Measurements from ENCODE around the gene RNF150.
"Not testable (repeated sequence)": the region's sequence is repeated elsewhere in the genome, so short reads cannot be mapped to it uniquely, and the experiment has no call there.

Gene RNF150

DNA sequence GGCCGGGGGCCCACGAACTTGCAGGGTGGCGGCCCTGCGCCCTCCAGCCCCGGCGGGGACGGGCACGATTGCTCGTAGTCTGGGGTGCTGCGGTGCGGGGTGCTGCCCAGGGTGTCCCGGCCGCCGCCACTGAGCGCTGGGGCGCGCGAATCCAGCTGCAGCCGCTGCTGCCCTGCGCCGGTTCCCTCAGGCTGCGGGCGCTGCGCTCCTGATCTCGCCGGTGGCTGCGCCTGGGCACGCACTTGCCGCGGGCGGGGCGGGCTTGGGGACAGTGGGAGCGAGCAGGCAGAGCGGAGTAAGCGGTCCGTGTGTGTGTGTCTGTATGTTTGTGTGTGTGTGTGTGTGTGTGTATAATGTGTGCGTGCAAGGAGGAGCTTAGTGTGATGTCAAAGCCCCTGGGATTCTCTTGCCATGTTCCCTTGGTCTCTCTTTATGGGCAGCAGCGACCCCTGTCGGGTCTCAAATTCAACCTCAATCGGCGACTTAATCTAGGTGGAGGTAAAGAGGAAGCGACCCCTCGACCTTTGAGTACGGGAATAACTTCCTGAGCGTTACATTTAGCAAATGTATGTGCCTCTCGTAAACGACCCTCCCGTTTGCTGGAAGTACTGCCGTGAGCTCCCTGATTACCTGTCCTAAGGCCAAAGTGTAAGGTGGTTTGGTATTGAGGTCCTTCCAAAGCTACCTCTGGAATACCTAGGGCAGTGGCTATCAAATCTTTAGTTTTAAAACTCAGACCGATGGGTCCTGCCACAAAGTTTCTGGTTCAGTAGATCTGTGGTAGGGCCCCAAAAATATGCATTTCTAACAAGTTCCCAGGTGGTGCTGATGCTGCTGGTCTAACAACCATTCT lies at the start of gene RNF150:
Gene RNF150 (minus strand): TSS at position 324 of the 853 bp plus-strand sequence.
- no peak for FAIRE-seq

DNA sequence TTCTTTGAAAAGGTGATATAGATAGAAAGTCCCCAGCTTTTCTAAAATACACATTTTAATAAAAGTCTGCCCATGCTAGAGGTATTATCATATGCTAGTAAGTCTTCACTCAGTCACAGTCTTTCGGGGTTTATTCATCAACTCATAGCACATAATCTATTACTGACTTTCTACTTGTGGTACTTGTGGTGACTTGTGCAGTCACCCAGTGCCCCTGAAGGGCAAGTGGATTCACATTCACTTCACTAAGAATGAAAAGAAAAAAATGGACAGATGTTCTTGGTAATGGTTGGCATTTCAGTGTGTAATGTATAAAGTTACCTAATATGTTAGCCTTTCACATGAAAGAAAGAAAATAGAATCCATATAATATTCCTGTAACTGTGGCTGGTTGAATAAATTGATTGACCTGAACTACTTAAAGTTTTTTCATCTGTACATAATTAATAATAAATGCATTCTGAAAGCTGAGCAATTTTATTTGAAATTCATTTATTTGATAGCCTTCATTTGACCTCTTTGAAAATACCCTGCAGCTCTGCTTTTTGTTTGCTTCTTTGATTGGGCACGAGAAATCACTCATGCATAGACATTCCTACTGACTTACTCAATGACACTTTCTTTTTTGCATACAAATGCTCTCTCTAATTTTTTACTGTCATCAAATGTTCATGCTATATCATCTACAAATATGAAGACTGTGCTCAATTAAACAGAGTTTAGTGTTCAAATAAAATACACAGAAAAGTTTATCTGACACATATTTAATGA lies 47.9 kb upstream of the RNF150 start:
- FAIRE-seq: no peak

DNA sequence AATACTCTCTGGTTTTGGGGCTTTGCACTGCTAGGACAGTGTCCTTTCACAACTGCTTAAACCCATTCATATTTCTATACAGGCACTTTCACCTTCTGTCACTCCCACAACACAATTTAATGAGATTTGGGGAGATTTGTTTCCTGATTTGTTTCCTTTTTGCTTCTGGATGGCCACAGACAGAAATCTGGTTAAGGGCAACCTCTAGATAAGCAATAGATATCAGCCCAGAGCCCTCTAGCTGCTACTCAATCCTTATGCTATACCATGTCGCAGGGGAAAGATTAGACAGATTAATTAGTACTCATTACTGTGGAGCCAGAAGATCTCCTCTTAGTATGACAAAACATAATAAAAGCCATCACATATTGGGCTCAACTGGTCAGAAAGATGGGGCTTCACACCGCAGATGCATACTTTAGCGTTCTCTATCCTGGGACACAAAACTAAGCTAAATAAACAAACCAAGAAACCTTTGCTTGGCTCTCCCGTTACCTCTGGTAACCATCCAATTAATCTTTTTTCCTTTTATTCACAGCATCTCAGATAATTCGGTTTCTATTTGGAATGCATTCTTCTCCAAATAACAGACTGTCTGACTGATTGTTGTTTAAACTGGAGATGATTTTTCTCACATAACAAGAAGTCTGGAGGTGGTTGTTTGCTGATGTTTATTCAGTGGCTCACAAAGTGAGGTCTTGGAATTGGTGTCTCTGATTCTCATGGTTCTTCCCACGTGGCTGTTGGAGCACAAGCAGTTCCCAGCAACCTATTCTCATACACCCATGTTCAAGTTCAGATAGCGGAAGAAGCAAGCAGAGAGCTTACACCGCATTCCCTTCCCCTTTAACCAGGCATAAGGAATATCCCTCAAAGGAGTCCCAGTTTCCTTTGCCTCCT lies 46.5 kb upstream of the RNF150 start:
- no peak for FAIRE-seq

DNA sequence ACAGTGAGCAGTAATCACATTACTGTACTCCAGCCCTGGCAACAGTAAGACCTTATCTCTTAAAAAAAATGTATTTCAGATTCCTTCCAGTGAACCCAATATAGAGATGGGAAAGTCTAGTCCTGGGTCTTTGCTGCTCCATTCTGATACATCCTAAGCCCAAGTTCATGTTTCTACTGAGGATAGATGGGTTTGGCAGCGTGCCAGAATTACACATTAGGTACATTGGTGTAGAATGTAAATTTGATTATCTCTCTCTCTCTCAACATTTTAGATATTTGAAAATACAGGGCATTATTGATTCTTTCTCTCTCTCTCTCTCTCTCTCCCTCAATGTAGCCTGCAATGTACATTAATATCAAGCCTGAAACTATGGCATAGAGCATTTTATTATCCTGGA lies 43.9 kb upstream of the RNF150 start:
- FAIRE-seq: no peak

DNA sequence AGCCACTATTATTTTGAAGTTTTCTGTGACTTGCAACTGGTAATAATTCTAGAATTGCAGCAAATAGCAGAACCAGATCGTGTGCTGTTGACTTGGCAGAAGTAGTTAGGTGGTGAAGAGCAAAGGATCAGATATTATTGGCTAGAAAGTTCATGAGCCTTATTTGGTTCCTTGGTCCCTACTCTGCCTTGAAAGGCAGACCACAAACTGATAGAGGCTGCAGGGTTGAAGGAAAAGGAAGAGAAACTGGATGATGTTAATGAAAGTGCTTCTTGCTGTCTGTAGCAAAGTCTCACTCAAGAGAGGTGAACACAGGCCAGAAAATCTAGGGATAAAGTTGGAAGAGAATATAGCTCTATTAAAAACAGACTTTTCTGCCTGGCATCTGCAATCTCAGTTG lies 41.2 kb upstream of the RNF150 start:
- no peak for FAIRE-seq

DNA sequence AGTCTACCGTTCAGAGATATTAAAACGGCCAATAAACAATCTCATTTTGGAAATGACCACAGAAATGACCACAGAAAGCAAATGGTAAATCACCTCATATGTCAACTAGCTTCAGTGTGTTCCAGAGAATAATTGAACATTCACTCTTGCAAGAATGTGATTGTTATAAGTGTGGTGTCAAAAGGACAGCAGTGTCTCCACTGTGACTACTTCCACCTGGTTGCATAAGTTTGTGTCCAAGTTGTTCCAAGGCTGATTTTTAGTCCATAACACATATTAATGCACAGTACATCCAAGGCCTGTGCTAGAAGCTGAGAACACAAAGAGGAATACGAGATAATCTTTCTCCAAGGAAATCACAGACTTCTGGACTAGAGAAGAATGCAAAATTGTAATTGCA lies 37.4 kb upstream of the RNF150 start:
- FAIRE-seq: no peak

DNA sequence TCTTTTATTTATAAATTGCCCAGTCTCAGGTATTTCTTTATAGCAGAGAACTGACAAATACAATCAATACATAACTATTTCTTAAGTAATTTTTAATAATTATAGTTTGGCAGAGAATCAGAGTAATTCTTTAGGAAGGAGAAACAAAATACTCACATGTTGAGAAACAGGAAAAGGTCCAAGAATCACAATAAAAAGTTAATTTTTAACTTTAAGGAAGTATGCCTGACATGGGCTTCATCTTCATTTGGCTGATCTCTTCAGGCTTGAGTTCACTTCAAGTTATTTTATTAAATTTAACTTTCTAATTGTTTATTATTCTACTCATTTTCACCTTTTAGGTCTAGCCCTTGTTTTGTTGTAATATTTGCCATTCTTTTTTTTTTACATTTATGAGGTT lies 36.1 kb upstream of the RNF150 start:
- FAIRE-seq: peak; percentile 5

DNA sequence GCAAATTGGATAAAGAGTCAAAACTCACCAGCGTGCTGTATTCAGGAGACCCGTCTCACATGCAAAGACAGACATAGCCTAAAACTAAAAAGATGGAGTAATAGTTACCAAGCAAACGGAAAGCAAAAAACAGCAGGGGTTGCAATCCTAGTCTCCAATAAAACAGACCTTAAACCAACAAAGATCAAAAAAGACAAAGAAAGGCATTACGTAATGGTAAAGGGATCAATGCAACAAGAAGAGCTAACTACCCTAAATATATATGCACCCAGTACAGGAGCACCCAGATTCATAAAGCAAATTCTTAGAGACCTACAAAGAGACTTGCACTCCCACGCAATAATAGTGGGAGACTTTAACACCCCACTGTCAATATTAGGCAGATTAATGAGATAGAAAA lies 31.7 kb upstream of the RNF150 start:
- FAIRE-seq: not testable (repeated sequence)

DNA sequence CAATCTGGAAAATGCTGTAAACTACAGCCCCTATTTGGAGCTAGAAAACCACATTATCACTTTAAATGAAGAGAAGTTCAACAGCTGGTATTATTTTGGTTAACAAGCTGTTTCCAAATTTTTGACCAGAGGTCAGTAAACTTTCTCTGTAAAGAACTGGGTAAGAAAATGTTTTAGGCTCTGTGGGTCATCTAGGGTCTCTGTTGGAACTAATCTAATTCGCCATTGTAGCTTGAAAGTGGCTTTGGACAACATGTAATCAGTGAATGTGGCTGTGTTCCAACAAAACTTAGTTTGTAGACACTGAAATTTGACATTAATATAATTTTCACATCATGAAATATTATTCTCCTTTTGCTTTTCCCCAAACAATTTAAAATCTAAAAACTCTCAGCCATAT lies 25.8 kb upstream of the RNF150 start:
- FAIRE-seq: no peak

DNA sequence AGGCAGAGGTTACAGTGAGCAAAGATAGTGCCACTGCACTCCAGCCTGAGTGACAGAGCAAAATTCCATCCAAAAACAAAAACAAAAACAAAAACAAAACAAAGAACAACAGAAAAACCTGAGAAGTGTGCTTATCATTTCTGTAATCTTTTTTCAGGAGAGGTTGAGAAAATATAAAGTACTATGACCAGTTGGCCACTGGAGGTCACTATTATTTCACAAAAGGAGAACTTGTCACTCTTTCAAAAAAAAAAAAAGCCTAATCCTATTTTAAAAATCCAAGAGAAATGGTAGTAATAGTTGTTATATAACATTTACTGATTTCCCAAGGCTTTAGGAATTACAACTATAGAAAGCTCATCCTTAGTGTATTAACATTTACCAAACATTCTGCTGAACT lies 24.9 kb upstream of the RNF150 start:
- no peak for FAIRE-seq

DNA sequence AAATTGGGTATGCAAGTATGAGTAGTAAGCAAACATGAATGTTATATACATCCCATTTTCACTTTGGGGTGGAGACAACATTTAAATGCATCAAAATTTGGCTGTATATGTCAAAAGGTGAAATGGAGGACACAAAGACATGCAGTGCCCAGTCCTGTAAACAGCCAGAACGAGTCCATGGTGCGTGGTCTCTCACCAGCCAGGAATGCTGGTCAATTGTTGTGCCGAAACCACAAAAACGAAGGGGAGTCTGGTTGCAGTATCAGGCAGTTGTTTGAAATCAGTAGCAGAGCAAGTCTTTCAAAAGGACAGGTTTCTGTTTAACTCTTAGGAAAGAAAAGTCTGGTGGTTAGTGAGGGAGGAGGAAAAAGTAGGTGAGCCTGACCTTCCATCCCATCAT lies 22.3 kb upstream of the RNF150 start:
- no peak for FAIRE-seq

DNA sequence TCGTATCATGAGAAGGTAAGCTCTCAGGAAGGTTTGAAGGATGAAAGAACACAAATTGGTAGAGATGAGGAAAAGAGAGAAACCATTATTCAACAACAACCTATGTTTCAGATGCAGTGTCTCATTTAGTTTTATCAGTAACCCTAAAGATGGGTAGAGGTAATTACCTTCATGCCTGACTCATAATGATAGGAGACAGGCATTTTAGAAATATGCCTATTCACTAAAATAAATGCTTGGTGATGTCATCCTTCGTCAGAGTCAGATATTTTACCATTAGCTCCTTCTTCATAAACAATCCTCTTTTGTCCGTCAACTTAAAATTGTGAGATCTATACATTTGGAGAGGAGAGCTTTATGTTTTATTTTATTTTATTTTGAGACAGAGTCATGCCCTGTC lies 21.5 kb upstream of the RNF150 start:
- no peak for FAIRE-seq

DNA sequence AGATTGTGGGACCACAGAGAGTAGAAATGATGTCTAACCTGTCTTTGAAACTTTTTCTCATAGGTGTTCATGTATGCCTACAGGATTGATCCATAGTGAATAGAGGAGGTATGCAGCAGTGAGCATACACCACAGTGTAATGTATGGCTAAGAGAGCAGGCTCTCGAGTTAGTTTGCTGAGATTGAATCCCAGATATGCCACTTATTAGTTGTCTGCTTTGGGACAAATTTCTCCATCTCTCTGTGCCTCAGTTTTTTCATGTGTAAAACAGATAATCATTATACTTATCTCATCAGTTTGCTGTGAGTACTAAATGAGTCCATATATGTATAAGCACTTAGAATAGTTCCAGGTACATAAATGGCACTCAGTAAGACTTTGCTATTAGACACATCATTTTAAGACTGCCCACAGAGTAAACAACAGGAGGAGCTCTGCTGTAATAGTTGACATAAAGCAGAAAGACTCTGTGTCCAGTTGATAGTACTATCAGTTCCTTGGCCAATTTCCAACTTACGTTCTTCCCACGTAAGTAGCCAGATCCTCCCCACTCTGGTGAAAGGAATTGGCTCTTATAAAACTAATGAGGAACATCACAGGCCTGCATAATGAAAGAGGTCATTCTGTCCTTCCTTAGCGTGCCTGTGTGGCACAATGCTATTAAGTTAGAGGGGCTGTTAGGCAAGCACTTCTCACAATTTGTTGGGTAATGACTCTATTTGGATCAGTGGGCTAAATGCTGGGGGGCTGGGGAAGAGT lies 20.7 kb upstream of the RNF150 start:
- no peak for FAIRE-seq

DNA sequence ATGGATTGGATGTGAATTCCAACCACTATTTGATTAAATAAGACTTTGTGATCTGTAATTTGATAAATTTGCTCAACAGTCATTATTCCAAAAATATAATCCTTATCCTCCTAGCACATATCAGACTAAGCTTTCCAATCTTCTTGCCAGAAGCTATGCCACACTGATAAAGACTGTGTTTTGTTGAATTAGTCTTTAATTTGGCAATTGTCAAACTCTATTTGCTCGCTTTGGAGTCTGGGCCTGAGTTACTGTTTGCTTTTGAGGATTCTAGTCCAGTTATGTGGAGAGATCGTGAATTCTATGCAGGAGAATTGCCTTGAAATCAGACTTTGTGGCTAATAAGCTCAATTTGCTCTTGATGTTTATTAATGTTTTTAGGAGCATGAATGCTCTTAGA lies 10.9 kb upstream of the RNF150 start:
- no peak for FAIRE-seq

DNA sequence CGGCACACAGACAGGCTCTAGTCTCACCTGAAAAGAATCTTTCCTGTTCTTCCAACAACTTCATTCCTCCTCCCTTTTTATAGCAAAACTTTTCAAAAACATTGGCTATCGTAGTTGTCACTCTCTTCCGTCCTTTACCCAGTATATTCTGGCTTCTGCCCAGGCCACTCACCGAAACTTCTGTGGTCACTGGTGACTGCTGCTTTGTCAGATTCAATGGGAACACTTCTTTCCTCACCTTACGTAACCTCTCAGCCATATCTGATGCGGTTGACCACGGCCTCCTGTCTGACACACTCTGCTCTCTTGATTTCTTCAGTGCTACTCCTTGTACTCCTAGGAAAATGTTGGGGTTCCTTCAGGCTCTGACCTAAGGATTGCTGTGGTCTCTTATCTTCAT lies 9.2 kb upstream of the RNF150 start:
- no peak for FAIRE-seq

DNA sequence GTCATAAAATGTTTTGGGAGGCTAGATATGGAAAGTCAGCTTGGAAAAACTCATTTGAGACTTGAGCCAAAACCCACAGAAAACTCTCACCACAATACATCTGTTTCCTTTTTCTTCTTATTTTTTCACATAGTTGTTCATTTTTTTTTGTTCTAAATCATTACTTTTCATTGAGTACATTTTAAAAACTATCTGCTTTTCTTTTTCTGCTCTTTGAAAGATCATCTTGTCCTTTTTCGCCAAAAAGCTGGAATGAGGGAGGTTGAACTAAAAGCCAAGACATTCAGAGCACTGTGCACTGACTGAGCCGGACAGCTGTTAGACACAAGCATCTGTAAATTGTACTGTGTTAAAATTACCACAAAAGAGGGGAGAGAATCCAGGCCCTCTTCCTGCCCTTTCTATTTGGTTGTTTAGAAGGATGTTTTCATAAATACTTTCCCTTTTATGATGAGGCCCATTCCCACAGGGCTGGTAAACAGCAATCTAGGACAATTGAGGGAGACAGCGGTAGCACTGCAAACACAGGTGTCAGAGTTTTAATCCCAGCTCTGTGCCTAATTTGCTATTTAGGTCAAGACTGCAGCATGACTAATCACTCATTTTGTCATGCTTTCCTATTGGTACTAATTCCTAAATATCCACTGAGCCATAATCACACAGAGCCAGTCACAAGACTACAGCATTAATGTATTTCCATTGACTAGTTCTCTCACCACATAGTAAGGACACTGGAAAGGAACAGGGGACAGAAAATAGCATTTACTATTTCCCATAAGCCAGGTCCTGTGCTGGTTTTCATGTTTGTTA lies 7.3 kb upstream of the RNF150 start:
- FAIRE-seq: no peak

DNA sequence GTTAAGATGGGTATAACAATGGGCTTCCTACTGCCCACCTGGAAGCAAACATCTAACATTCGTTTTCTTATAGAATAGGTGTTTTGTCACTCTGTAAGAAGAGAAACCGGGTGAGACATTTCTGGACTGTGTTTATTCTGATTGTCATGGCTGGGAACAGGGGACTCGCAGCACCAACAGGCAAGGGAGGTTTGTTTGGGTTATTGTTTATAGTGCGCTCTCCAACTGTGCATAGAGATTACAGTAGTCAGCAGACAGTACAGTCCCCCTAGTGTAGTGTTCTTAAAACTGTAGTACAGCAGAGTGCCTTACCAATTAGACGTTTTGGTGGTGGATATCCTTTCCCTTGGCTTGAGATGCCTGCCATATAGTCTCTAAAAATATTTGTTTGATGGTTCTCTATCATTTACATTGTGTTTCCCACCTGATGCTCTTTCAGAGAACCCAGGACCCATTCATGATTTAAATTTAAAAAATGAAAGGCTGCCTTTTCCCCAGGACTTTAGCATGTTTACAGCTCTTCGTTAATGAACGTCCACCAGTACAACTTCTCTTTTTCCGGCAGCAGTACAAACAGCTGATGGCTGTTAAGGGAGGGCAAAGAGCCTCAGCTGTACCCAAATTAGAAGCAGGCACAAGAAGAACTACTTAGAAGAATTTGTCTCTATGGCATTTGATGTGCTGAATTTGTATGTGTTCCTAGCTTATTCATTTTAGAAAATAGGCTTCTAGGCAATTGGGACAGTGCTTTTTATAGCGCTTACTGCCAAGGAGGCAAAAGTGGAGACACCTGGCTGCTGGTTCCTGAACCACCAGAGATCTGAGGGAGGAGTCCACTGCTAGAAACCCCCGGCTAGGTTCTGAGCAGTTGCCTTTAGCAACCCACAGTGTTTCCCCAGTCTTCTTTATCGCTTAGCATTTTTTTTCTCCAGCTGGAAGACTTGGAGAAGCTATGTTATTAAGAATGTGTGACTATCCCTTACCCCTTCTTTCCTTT lies 1.0 kb upstream of the RNF150 start:
- no peak for FAIRE-seq

DNA sequence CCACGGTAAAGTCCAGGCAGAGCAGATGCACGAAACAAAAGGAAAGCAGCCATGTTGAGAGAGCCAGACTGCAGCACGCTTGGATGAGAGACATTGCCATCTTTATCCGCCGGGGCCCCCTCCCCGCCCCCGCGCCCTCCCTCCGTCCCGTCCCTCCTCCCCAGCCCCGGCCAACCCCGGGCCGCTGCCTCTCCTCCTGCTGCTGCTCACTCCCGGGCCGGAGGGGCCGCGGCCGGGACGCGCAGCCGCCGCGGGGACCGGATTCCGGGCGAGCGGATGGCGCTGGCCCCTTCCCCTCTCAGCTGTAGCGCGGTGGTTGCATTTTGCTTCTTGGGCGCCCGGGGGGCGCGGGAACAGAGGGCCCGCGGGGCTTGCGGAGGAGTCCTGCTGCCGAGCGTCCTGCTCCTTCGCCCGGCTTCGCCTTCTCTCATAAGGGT lies 542 bp downstream of the RNF150 start:
- no peak for FAIRE-seq

DNA sequence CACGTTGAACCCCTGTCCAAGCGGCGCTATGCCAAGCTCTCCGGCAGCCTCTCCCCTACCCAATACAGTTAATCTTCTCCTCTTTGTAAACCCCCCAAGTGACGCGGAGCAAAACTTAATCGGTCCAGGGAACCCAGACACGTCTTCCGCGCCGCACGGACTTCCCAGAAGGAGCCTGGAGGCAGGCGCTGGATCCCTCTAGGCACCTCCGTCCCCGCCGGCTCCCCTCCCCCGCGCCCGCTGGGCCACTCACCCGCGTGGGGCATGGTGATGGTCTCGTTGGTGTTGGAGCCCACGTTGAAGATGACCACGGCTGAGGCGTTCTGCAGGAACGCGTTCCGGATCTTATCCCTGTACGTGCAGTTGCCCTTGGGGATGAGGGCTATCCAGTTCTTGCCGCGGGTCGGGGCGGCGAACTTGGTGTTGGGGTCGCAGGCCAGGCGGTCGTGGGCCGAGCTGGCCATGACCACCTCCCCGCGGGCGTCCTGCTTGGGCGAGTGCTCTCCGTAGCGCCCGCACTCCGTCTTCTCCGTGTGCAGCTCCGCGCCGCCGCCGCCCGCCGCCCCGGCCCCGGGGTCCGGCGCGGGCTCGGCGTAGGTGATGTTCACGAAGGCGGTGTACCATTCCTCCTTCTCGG lies 1.1 kb downstream of the RNF150 start:
- FAIRE-seq: no peak

DNA sequence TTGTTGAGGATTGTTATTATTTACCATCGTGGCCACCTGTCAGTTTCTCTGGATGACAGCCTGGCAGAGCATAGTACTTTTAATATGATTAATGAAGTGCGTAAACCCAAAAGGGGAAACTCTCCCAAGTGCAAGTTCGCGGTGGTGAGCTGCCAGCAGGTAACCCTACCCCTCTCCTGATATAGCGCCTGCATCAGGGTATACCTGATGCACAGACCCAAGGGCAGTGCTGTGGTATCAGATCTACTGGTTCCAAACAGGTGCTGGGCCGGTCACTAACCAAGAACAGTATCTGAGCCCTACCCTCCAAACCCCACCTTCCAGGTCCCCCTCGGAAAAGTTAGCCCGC lies 1.6 kb downstream of the RNF150 start:
- FAIRE-seq: no peak
